GM19240 (cell line): ENCODE data around the gene PRKD1.

Experiments used
- DNase-seq: peaks from one replicate; pipeline ENCODE4 v3.0.0; 2011; ENCODE audit warnings: low spot score; ENCODE audit not compliant: insufficient read length

PRKD1 gene

GRCh38 chr14:29616922-29617321 is 310.7 kb downstream of the PRKD1 start:
- DNase-seq: no peak

GRCh38 chr14:29608861-29609260 is 318.8 kb downstream of the PRKD1 start:
- DNase-seq: no peak

GRCh38 chr14:29607169-29607568 is 320.5 kb downstream of the PRKD1 start:
- no peak for DNase-seq

GRCh38 chr14:29603696-29604095 is 324.0 kb downstream of the PRKD1 start:
- no peak for DNase-seq

GRCh38 chr14:29601616-29602015 is 326.0 kb downstream of the PRKD1 start:
- DNase-seq: no peak

GRCh38 chr14:29587761-29588470 is 339.7 kb downstream of the PRKD1 start:
- DNase-seq: no peak

GRCh38 chr14:29587046-29587445 is 340.6 kb downstream of the PRKD1 start:
- DNase-seq: no peak

- no peak for DNase-seq
Observed at GRCh38 chr14:29584992-29585391, 342.7 kb downstream of the PRKD1 start.

GRCh38 chr14:29580763-29581162 is 346.9 kb downstream of the PRKD1 start:
- no peak for DNase-seq

- DNase-seq: no peak
Observed at GRCh38 chr14:29579838-29580237, 347.8 kb downstream of the PRKD1 start.

GRCh38 chr14:29576927-29577326 is 350.7 kb downstream of the PRKD1 start:
- DNase-seq: no peak

GRCh38 chr14:29569194-29569593 is 358.5 kb downstream of the PRKD1 start:
- no peak for DNase-seq

- no peak for DNase-seq
Observed at GRCh38 chr14:29566194-29566593, 361.5 kb downstream of the PRKD1 start.

GRCh38 chr14:29558516-29558915 is 369.1 kb downstream of the PRKD1 start:
- DNase-seq: no peak

GRCh38 chr14:29554335-29554734 is 373.3 kb downstream of the PRKD1 start:
- DNase-seq: no peak

GRCh38 chr14:29553427-29553826 is 374.2 kb downstream of the PRKD1 start:
- DNase-seq: no peak

- peak; percentile 1 for DNase-seq
Observed at GRCh38 chr14:29548948-29549370, 378.7 kb downstream of the PRKD1 start.

GRCh38 chr14:29545714-29546113 is 381.9 kb downstream of the PRKD1 start:
- DNase-seq: no peak

GRCh38 chr14:29536886-29537511 is 390.6 kb downstream of the PRKD1 start:
- DNase-seq: no peak

- DNase-seq: no peak
Observed at GRCh38 chr14:29529418-29529817, 398.2 kb downstream of the PRKD1 start.

- no peak for DNase-seq
Observed at GRCh38 chr14:29528889-29529288, 398.8 kb downstream of the PRKD1 start.

GRCh38 chr14:29527286-29527685 is 400.4 kb downstream of the PRKD1 start:
- DNase-seq: no peak
